NOMO-1 (cell line): ENCODE measurements around the gene TAPBPL.

Experiments
- DNase-seq, 2 experiments: peaks; one replicate each; lab custom pipeline; 2025; ENCODE audit not compliant: unreplicated experiment in 2 of 2; lab: John Stamatoyannopoulos, UW

TAPBPL gene

DNA sequence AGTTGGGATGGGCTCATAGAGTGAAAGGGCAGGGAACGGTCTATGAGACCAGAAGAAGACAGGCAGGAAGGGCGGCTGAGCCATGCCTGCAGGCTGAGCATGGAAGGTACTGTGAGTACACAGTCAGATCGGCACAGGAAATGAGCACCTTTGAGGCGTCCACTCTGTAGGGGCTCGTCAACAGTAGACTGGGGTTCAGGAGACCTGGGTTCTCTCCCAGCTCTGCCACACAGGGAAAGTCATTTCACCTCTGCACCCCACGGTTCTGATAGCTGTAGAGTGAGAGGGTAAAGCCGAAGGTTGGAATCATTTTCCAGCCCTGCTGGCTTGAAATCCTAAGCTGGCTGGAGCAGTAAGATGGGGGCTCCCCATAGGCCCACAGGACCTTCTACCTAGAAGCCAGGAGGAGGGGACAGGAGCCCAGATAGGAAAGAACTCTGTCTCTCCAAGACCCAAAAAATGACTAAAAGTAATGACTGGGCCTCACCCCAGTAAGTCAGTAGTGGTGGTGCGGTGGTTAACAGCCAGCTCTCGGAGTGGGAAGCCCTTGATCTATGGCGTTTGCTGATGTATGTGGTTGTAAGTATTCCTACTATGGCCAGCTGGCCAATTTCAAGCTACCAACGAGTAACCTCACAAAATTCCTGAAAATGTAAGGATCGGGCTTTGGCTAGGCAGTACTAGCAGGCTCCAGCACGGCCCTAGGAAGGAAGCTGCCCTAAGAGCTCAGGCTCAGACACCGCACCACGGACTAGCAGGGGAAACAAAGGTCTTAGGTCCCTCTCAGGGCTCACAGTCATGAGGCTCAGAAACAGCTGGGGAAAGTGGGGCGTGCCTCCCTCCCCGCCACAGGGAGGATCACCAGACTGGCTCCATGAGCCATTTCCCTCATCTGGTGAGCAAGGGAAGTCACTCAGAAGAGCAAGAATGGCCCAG, 17.4 kb upstream of the TAPBPL start:
- DNase-seq: no peak

GRCh38 chr12:6435961-6436715, 15.7 kb upstream of the TAPBPL start:
- DNase-seq: no peak

DNA sequence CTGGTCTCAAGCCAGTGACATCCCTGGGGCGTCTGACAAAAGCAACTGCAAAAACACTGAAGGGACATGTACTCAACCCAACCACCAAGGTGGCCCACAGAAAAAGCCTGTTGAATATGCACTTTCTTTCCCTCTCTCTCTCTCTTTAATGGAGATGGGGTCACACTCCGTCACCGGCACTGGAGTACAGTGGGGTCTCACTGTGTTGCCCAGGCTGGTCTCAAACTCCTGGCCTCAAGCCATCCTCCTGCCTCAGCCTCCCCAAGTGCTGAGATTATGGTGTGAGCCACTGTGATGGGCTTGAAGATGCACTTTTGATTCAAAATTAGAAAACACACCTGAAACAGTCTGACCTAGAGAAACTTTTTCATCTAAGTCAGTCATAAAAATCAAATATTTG, 14.3 kb upstream of the TAPBPL start:
- DNase-seq: no peak

DNA sequence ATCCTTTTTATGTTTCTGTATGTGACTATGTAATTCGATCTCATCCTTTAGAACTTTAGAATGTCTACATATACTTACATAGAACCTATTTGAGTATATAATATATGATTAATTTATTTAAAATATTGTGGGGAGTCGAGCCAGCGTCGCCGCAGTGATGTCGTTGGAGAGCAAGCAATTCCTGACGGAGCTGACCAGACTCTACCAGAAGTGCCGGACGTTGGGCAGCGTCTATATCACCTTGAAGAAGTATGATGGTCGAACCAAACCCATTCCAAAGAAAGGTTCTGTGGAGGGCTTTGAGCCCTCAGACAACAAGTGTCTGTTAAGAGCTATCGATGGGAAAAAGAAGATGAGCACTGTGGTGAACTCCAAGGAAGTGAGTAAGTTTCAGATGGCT, 13.5 kb upstream of the TAPBPL start:
- no peak for DNase-seq

- no peak for DNase-seq
These were observed 11.5 kb upstream of the TAPBPL start for GRCh38 chr12:6440391-6440790.

GRCh38 chr12:6442836-6443235, 9.0 kb upstream of the TAPBPL start:
- DNase-seq: no peak

GRCh38 chr12:6443361-6443983, 8.4 kb upstream of the TAPBPL start:
- DNase-seq: no peak

- DNase-seq: no peak
These were observed 7.8 kb upstream of the TAPBPL start for GRCh38 chr12:6444031-6444430.

DNA sequence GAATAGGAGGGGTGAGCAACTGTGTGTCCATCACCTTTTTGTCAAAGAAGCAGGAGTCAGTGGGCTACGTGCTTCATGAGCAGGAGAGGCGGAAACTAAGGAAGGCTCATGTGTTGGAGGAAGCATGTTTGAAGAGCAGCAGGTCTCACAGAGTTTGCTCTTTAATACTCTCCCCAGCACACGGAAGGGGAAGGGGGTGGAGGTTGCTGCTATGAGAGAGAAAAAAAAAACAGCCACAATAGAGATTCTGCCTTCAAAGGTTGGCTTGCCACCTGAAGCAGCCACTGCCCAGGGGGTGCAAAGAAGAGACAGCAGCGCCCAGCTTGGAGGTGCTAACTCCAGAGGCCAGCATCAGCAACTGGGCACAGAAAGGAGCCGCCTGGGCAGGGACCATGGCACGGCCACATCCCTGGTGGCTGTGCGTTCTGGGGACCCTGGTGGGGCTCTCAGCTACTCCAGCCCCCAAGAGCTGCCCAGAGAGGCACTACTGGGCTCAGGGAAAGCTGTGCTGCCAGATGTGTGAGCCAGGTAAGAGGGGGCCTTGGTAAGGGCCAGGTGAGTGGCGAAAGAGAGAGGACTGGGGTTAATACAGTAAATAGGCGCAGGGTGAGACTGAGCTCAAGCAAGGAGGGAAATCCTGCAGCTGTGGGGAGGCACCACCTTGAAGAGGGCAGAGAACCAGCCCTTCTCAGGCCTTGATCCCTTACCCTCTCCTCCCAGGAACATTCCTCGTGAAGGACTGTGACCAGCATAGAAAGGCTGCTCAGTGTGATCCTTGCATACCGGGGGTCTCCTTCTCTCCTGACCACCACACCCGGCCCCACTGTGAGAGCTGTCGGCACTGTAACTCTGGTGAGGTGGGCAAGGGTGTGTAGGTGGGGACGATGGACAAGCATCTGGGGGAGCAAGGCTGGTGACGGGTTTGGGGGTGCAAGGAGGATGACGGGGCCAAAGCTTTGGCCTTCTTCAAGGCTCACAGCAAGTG, 6.8 kb upstream of the TAPBPL start, which contains the start of gene CD27:
CD27 (plus strand) TSS at position 252 of the 985 bp plus-strand sequence; CDS start at position 393, 141 bp downstream.
- DNase-seq: no peak

GRCh38 chr12:6450091-6450868, 1.6 kb upstream of the TAPBPL start:
- DNase-seq: no peak

GRCh38 chr12:6450869-6451347, 934 bp upstream of the TAPBPL start:
- DNase-seq: no peak

DNA sequence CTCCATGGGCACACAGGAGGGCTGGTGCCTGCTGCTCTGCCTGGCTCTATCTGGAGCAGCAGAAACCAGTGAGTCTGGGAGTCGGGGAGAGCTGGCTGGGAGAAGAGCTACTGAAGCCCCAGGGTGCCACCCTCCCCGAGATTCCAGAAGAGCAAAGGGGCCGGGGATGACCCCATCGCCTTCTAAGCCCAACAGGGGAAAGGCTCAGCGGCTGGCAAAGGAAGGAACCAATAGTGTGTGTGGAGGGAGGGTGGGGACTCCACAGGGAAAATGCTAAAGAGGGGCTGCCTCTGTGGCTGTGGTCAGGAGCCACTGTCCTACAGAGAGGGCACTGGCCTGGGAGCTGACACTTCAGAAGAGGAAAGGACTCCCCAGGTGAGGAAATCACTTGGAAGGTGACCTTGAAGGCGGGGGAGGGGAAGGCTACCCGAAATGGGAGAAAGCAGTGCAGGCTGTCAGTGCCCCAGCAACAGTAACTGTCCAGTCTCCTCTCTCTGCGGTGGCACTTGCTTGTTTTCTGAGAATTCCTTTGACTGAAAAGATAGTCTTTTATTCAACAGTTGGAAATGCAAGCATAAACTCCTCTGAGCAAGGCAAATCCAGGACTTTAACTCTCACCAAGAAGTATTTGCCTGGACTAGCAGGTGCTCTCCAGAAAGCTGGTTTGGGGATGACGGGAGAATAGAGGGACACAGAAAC, 552 bp downstream of the TAPBPL start:
- no peak for DNase-seq

DNA sequence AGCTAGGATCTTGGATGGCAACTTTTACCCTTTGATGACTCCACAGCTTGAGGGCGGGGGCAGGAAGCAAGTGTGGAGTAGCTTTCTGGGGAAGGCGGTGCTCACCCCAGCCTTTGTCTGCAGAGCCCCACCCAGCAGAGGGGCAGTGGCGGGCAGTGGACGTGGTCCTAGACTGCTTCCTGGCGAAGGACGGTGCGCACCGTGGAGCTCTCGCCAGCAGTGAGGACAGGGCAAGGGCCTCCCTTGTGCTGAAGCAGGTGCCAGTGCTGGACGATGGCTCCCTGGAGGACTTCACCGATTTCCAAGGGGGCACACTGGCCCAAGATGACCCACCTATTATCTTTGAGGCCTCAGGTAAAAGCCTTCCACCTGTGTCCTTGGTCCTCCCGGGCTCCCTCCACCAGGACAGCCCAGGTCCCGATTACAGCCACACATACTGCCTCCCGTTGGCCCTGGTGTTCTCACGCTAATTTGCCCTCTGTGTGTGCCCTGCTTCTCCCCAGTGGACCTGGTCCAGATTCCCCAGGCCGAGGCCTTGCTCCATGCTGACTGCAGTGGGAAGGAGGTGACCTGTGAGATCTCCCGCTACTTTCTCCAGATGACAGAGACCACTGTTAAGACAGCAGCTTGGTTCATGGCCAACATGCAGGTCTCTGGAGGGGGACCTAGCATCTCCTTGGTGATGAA, 1.2 kb downstream of the TAPBPL start:
- no peak for DNase-seq

DNA sequence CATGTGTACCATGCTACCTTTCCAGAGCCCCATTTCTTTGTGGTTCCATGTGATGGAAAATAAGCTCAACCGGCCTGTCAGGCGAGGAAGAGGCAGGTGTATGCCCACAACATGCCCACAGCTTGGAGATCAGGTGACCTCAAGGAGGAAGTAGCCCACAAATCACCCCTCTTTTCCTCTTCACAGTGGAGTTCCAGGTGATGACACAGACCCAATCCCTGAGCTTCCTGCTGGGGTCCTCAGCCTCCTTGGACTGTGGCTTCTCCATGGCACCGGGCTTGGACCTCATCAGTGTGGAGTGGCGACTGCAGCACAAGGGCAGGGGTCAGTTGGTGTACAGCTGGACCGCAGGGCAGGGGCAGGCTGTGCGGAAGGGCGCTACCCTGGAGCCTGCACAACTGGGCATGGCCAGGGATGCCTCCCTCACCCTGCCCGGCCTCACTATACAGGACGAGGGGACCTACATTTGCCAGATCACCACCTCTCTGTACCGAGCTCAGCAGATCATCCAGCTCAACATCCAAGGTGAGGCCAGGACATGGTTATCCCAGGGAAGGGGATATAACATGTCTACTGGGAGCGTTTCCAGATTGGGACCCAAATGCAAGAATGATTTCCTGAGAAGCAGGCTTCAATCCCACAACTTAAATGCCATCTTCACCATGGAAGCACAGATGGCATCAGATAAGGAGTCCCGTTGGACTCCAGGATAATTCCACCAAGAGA, 5.5 kb downstream of the TAPBPL start:
- no peak for DNase-seq

DNA sequence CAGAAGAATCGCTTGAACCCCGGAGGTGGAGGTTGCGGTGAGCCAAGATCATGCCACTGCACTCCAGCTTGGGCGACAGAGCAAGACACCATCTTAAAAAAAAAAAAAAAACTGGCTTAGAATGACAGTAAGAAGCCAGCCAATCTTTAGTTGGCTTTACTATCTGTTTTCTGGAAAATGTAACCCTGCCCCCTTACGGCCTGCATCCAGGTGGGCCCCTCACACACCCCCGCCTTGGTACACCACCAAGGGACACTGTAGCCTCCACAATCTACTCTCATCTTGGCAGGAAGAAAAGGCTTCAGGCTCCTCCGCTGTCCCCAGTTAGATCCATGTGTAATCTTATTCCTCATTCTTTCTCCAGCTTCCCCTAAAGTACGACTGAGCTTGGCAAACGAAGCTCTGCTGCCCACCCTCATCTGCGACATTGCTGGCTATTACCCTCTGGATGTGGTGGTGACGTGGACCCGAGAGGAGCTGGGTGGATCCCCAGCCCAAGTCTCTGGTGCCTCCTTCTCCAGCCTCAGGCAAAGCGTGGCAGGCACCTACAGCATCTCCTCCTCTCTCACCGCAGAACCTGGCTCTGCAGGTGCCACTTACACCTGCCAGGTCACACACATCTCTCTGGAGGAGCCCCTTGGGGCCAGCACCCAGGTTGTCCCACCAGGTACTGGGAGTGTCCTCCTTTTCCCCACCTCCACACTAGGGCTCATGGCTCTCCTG, 6.6 kb downstream of the TAPBPL start:
- DNase-seq: no peak

DNA sequence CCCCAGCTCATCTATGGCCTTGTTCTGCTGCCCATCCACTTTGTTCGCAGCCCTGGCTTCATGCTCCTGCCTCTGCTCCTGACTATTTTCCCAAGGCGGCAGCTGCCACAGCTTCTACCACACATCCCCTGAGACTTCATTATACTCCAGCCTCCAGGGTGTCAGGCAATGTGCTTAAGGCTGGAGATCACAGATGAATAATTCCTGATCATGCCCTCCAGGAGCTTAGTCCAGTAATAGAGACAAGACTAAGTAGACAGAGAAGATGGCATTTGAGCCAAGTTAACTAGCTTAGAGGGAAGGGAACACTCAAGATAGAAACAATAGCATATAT, 7.1 kb downstream of the TAPBPL start:
- DNase-seq: no peak
